ENCODE results near the gene RPH3AL.
"Not testable (repeated sequence)": the region's sequence is repeated elsewhere in the genome, so short reads cannot be mapped to it uniquely, and the experiment has no call there.

Gene RPH3AL

DNA sequence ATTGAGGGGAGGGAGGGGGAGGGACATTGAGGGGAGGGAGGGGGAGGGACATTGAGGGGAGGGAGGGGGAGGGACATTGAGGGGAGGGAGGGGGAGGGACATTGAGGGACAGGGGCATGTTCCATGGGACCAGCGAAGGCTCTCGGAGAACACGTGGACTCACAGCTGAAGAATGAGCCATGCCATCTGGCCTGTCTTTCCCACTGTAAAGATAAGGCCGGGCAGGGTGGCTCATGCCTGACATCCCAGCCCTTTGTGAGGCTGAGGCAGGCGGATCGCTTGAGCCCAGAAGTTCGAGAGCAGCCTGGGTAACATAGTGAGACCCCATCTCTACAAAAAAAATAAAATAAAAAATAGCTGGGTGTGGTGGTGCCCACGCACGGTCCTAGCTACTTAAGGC is 32.5 kb downstream of the RPH3AL start:
- no peak for DNase-seq (ENCODE audit: low read depth in 2 of 2)

GRCh38 chr17:319266-319665 is 33.3 kb downstream of the RPH3AL start:
- no peak for DNase-seq (ENCODE audit: low read depth in 2 of 2)

DNA sequence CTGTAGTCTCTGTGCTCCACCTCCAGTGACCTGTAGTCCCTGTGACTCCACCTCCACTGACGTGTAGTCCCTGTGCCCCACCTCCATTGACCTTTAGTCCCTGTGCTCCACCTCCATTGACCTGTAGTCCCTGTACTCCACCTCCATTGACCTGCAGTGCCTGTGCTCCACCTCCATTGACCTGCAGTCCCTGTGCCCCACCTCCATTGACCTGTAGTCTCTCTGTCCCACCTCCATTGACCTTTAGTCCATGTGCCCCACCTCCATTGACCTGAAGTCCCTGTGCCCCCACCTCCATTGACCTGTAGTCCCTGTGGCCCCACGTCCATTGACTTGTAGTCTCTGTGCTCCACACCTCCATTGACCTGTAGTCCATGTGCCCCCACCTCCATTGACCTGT is 35.5 kb downstream of the RPH3AL start:
- DNase-seq (ENCODE audit: low read depth in 2 of 2), result not testable (repeated sequence)

DNA sequence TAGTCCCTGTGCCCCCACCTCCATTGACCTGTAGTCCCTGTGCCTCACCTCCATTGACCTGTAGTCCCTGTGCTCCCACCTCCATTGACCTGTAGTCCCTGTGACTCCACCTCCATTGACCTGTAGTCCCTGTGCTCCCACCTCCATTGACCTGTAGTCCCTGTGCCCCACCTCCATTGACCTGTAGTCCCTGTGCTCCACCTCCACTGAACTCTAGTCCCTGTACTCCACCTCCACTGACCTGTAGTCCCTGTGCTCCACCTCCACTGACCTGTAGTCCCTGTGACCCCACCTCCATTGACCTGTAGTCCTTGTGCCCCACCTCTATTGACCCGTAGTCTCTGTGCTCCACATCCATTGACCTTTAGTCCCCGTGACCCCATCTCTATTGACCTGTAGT is 37.2 kb downstream of the RPH3AL start:
- DNase-seq (ENCODE audit: low read depth in 2 of 2), result not testable (repeated sequence)

DNA sequence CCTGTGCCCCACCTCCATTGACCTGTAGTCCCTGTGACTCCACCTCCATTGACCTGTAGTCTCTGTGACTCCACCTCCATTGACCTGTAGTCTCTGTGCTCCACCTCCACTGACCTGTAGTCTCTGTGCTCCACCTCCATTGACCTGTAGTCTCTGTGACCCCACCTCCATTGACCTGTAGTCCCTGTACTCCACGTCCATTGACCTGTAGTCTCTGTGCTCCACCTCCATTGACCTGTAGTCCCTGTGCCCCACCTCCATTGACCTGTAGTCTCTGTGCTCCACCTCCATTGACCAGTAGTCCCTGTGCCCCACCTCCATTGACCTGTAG is 38.0 kb downstream of the RPH3AL start:
- not testable (repeated sequence) for DNase-seq (ENCODE audit: low read depth in 2 of 2)

- DNase-seq (ENCODE audit: low read depth in 2 of 2), result no peak
Measured at GRCh38 chr17:313911-314613, 38.5 kb downstream of the RPH3AL start.

GRCh38 chr17:313231-313630 is 39.4 kb downstream of the RPH3AL start:
- no peak for DNase-seq (ENCODE audit: low read depth in 2 of 2)

DNA sequence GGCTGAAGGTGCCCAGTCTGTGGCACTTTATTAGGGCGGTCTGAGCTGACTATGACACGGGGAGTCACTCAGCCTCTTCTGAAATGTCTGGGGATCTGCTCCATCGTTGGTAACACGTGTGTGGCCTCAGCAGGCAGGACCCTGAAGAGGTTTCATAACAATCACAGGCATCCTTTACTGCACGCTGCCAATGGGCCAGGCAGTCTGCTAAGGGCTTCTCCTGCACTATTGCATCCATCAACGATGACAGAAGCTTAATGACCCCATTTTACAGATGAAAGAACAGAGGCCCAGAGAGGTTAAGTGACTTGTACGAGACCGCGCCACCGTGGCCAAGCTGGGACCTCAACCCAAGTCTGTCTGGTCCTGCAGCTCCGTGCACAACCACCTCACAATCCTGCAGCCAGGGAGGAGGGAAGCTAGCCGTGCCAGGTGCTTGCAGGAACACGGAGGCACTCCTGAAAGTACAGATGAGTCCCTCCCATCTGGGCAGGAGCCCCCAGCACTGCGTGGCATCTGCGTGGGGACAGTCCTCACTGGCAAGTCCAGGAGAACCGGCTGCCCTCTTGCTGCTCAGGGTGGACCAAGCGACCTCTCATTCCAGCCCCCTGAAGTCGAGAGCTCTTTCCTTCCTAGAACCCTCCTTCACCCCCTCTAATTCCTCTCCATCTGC is 40.0 kb downstream of the RPH3AL start:
- DNase-seq (ENCODE audit: low read depth in 2 of 2), result no peak

DNA sequence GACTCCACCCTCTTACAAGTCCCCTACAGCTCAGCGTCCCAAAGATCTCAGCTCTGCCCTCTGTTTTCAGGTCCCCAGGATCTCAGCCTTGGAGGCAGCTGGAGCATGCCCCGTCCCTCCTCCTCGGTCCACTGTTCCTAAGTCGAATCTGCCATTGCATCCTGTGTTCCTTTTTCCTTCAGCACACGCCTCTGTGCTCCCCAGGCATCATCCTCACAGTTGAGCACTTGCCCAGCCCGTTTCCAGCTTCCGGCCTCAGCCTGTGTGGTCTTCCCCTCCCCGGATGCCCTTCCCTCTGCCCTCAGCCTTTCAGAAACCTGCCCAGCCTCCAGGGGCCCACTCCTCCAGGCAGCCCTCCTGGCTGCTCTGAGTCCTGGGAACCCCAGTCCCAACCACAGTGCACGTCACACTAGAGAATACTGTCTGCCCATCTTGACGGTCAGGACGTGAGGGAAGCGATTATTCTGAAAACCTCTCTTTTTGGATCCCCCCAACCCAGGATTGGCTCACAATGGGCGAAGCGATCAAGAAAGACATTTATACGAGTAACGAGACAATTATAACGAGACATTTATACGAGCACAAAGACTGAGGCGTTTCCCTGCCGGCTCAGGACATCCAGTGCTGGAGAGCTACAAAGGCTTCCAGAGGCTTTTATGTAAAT is 41.4 kb downstream of the RPH3AL start:
- DNase-seq (ENCODE audit: low read depth in 2 of 2), result no peak

DNA sequence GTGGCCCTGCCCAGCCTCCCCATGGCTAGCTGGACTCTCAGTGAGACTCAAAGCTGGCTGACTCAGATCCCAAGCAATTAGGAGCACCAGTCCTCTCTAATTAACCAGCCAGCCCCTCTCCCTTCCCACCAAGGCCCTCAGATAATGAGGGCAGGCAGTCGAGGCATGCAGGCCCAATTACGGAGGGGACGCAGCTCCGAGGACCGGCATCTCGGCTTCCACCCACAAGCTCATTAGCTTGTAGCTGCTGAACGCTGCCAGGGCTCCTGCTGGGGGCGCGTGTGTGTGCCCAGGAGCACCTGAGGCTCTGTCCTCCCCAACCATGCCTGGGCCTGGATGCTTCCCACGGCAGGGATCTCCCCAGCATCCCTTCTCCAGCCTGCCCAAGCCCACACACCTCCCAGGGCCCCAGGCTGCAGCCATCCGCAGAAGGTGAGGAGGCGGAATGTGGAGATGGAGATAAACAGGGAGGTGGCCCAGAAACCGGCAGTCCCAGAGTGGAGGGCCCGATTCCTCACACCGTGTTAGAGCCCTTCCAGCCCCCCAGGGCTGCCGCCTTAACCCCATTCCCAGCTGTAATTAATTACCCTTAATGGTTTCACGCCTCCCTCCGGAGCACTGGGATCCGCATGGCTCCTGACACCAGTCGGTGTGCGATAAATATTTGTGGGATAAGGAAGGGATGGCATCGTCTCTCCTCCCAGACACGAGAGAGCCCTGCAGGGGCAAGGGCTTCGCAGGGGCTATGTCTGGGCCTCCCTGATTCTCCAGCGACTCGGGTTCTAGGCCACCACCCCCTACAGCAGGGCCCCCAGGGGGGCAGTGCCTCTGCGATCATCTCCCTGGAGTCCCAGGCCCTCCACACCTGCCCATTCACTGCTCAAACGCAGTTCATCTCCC is 42.2 kb downstream of the RPH3AL start:
- no peak for DNase-seq (ENCODE audit: low read depth in 2 of 2)

GRCh38 chr17:309361-309888 is 43.2 kb downstream of the RPH3AL start:
- DNase-seq (ENCODE audit: low read depth in 2 of 2), result no peak

DNA sequence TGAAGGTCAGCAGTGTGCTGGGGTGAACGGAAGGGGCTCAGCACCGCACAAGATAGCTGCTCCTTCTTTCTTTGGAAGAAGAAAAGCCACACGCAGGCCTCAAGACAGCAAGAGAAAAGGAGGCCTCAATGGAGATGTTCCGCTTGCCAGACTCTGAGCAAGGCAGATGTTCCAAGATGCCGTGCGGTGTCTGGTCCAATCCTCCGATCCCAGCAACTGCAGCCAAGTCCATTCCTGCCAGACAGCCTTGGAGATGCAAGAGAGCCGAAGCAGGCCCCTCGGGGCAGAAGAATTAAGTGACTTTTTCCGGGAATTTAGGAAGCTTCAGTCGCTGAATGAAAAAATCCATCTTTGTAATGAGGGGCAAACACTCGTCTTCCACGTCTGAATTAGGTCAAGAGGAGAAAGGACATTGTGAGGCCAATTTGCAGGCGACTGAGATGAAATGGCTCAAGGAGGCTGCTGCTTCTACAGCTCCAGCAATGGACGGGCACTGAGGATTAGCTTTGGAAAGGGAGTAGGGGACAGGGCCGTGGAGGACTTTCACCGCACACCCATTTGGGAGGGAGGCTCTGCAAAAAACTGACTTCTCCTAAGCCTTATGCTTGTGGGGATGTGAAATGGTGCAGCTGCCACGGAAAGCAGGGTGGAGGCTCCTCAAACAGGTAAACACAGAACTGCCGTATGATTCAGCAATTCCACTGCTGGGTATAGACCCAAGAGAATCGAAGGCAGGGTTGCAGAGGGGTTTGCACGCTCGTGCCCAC is 44.7 kb downstream of the RPH3AL start:
- no peak for DNase-seq (ENCODE audit: low read depth in 2 of 2)

GRCh38 chr17:307295-307691 is 45.3 kb downstream of the RPH3AL start:
- no peak for DNase-seq (ENCODE audit: low read depth in 2 of 2)

DNA sequence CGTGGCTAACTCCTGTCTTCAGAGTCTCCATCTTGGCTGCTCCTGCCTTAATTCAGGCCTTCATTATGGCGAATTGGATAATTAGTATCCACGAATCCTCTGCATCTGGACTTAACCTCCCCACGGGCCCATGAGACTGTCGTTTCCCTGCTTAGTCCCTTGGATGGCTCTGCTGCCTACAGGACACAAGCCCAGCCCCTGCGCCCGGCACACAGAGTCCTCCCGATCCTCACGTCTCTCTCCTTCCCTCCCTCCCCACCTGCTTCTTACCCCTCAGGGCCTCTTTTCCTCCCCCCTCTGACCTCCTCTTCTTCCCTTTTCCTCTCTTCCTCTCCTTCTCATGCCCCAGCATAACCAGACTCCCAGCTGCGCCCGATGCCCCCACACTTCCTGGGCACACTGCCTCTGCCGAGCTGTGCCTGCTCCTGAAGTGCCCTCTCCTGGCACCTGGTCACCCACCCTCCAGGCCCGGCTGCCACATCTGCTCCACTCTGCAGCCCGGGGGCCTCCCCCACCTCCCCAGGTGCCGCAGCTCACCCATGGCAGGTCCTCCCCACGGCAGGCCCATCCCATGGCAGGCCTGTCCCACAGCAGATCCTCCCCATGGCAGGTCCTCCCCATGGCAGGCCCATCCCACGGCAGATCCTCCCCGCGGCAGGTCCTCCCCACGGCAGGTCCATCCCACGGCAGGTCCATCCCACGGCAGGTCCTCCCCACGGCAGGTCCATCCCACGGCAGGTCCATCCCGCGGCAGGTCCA is 45.9 kb downstream of the RPH3AL start:
- DNase-seq (ENCODE audit: low read depth in 2 of 2), result no peak

DNA sequence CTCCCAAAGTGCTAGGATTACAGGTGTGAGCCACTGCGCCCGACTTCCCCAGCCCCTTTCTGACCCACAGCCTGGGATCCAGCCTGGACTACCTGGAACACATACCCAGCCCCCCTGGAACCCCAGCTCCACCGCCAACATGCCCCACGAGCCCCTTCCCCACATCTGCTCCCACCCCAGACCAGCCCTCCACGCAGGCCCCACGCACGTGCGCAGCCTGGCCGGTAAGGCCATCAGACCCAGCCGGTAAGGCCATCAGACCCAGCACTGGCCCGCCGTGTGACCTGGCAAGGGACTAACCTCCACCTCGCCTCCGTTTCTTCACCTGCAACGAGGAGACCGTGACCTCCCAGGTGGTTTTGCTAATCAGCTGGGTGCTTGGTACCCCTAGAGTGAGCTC is 46.5 kb downstream of the RPH3AL start:
- DNase-seq (ENCODE audit: low read depth in 2 of 2), result no peak

DNA sequence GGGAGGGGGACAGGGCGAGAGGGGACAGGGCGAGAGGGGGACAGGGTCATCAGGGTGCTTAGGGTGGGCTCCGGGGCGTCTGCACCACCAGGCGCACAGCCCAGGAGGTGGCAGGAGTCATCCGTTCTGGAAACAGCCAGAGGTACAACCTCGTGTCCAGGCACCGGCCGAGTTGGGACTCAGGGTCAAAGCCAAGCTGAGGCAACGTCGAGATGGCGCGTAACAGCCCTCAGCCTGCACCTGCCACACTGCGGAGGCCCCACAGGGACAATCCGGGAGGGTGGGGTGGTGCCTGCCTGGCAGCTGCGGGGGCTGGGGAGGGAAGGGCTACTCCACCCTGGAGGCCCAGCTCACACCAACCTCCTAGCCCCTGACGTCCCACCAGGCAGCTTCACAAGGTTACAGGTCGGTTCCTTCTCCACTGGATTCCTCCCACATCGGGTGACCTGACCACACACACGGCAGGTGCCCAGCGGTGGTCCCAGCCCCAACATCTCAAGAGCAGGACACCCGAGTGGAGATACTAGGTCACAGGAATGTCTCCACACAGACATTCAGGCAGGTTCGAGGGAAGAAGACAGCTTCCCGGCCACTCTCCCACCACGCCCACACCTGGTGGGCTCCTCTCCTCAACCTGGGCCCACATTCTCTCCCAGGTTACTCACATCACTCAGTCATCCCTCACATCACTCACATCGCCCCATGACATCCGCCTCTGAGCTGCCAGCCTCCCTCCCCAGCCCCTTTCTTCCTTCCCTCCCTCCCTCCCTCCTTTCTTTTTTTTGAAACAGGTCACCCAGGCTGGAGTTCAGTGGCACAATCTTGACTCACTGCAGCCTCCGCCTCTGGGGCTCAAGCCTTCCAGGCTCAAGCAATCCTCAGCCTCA is 47.3 kb downstream of the RPH3AL start:
- no peak for DNase-seq (ENCODE audit: low read depth in 2 of 2)

DNA sequence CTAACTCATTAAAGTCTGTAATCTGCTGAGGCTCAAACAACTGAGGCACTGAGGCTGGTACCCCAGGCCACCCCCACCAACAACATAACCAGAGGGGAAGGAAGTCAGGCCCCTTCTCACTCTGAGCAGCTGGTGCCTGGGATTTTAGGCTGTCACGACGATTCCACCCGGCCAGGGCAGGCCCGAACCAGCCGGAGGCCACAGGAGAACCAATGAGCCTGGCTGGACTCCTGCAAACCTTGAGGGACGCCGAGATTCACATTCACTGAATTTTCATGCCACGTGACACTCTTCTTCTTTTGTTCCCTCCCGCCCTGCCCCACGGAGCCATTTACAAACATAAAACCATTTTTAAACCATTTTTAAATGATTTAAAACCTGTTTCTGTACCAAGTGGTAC is 48.1 kb downstream of the RPH3AL start:
- DNase-seq (ENCODE audit: low read depth in 2 of 2), result no peak

GRCh38 chr17:303168-303567 is 49.4 kb downstream of the RPH3AL start:
- no peak for DNase-seq (ENCODE audit: low read depth in 2 of 2)

DNA sequence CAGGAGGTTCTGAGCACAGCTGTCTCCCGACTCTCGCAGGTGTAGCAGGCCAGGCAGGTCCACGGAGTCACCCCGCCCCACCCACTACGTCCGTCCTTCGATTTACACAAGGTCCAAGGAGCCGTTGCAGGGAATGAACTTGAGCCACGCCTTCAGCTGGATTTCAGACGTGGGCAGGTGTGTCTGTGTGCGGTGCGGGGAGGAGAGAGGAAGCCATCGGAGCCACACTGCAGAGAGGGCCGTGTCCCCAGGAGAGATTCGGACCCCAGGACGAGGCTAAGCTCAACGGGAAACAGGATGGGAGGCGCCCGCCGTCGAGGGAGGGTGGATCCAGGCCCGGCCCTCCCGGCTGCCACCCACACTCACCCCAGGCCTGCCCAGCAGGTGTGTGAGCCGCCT is 50.3 kb downstream of the RPH3AL start:
- DNase-seq (ENCODE audit: low read depth in 2 of 2), result no peak

All from activated CD8-positive, alpha-beta memory T cell treated with anti-CD3 and anti-CD28 coated beads for 4 hours (primary cell).